CD4-positive, alpha-beta T cell treated with Interleukin-4 for 4 hours (primary cell): ENCODE results near the gene P4HA1.
"Not testable (repeated sequence)": the region's sequence is repeated elsewhere in the genome, so short reads cannot be mapped to it uniquely, and the experiment has no call there.

Experiments used
- DNase-seq: peaks from one replicate; pipeline ENCODE4 v3.0.0-alpha.2; 2020

P4HA1 gene

DNA sequence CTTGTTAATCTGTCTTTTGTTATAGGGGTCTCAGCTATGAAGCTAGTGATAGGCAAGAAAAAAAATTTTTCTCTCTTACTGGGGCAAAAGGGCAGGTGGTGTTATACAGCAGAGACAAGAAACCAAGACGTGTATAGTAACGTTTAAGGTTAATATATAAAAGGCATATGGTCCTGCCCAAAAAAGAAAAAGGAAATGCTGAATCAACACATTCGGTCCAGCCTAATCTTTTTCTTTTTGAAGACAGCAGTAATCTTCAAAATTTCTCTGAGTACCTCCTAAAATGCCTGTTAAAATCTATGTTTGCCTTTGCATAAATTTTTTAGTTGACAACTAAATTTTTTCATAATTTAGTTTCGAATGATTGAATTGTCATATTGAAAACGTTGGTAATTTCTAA lies 54.5 kb downstream of the P4HA1 start:
- no peak for DNase-seq

DNA sequence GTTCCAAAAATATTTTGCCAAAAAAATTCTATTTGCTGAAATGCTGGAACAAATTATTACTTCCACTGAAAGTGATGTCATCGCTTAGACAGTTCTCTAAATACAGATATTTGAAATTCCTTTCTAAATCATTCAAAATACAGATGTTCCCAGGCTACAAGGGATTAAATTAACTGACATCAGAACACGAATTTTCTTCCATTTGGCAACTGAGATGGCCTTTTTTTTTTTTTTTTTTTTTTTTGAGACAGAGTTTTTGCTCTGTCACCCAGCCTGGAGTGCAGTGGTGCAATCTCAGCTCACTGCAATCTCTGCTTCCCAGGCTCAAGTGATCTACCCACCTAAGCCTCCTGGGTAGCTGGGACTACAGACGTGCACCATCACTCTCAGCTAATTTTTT lies 57.0 kb downstream of the P4HA1 start:
- DNase-seq, result no peak

DNA sequence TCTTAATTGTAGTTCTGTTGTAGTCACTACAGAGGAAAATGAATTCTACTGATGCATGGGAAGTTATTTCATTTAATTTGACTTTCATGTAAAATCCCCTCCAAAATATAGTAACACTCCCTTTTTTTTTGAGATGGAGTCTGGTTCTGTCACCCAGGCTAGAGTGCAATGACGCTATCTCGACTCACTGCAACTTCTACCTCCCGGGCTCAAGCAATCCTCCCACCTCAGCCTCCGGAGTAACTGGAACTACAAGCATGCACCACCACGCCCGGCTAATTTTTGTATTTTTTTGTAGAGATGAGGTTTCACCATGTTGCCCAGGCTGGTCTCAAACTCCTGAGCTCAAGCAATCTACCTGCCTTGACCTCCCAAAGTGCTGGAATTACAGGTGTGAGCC lies 60.4 kb downstream of the P4HA1 start:
- DNase-seq, result not testable (repeated sequence)

- DNase-seq, result no peak
These were observed 64.1 kb downstream of the P4HA1 start for GRCh38 chr10:73032536-73032935.

DNA sequence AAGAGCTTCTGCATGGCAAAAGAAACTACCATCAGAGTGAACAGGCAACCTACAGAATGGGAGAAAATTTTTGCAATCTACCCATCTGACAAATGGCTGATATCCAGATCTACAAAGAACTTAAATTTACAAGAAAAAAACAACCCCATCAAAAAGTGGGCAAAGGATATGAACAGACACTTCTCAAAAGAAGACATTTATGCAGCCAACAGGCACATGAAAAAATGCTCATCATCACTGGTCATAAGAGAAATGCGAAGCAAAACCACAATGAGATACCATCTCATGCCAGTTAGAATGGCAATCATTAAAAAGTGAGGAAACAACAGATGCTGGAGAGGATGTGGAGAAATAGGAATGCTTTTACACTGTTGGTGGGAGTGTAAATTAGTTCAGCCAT lies 70.0 kb downstream of the P4HA1 start:
- DNase-seq, result not testable (repeated sequence)

- not testable (repeated sequence) for DNase-seq
These were observed 73.1 kb downstream of the P4HA1 start for GRCh38 chr10:73023455-73024070.

DNA sequence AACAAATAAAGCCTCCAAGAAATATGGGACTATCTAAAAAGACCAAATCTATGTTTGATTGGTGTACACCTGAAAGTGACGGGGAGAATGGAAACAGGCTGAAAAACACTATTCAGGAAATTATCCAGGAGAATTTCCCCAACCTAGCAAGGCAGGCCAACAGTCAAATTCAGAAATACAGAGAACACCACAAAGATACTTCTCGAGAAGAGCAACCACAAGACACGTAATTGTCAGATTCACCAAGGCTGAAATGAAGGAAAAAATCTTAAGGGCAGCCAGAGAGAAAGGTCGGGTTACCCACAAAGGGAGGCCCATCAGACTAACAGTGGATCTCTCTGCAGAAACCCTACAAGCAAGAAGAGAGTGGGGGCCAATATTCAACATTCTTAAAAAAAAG lies 73.7 kb downstream of the P4HA1 start:
- DNase-seq, result not testable (repeated sequence)

DNA sequence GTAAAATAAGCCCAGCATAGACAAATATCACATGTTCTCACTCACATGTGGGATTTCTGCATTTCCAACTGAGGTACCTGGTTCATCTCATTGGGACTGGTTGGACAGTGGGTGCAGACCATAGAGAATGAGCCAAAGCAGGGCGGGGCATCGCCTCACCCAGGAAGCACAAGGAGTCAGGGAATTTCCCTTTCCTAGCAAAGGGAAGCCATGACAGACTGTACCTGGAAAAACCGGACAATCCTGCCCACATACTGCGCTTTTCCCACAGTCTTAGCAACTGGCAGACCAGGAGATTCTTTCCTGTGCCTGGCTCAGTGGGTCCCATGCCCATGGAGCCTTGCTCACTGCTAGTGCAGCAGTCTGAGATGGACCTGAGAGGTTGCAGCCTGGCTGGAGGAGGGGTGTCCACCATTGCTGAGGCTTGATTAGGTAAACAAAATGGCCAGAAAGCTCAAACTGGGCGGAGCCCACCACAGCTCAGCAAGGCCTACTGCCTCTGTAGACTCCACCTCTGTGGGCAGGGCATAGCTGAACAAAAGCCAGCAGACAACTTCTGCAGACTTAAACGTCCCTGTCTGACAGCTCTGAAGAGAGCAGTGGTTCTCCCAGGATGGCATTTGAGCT lies 75.0 kb downstream of the P4HA1 start:
- not testable (repeated sequence) for DNase-seq

DNA sequence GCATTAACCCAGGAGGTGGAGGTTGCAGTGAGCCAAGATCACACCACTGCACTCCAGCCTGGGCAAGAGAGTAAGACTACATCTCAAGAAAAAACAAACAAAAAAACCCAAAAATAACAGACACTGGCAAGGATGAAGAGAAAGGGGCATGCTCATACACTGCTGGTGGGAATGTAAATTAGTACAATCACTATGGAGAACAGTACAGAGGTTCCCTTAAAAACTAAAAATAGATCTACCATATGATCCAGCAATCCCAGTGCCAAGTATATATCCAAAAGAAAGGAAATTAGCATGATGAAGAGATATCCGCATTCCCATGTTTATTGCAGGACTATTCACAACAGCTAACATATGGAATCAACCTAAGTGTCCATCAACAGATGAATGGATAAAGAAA lies 75.6 kb downstream of the P4HA1 start:
- DNase-seq, result no peak

- no peak for DNase-seq
These were observed 77.6 kb downstream of the P4HA1 start for GRCh38 chr10:73019100-73019499.

- DNase-seq, result no peak
These were observed 78.0 kb downstream of the P4HA1 start for GRCh38 chr10:73018632-73019031.

DNA sequence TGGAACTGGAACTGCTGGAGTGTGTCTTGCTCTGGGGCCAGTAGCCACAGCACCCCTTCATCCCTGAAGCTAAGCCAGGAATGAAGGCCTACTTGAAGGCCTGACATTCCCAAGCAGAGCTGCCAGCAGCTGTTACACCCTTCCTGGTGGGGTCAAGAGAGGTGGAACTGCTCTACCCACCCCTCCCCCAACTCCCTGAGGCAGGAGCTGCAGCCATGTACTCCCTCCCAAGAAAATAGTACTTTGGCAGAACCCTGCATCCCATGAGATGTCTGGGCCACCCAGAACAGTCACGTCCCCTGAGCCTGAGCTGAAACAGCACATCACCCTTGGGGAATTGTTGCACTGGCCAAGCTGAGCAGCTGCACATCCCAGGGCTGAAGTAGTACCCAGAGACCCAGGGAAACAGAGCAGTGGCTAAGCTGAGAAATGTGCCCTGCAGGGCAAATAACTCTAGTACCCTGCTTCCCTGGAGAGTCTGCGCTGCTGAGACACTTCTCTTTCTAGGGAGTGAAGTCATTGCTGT lies 78.6 kb downstream of the P4HA1 start:
- no peak for DNase-seq

DNA sequence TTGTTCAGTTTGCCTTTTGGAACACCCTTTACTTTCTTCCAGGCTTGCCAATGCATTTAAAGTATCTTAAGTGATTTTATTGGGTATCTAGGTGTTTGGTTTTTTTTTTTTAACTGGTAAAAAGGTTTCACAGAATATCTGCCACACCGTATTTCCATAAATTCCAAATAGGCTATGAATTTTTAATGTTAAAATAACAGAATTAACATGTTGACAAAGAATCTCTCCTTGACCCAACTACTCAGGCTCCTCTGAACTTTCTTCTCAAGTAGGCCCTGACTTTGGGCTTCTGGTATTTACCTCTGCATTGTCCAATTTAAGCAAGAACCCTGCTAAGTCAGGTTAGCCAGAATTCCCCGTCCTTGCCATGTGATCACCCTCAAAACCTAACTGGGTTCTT lies 80.9 kb downstream of the P4HA1 start:
- DNase-seq, result no peak

DNA sequence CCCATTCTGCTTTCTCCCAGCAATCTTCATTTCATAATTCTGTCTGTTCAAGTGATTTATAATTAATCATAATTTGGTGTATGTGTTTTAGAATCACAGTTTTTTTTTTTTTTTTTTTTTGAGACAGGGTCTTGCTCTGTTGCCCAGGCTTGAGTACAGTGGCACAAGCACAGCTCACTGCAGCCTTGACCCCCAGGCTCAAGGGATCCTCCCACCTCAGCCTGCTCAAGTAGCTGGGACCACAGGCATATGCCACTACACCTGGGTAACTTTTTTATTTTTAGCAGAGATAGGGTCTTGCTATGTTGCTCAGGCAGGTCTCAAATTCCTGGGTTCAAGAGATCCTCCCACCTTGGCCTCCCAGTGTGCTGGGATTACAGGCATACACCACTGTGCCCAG lies 92.8 kb downstream of the P4HA1 start:
- no peak for DNase-seq

DNA sequence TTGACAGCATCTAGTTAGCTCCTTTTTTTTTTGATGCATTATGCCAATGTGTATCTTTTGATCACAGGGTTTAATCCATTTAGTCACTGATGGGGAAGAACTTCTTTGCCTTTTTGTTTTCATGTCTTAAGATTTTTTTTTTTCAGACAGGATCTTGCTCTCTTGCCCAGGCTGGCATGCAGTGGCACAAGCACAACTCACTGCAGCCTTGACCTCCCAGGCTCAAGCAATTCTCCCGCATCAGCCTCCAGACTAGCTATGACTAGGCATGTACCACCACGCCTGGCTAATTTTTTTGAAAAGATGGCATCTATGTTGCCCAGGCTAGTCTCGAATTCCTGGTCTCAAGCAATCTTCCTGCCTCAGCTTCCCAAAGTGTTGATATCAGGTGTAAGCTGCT lies 95.7 kb downstream of the P4HA1 start:
- no peak for DNase-seq

DNA sequence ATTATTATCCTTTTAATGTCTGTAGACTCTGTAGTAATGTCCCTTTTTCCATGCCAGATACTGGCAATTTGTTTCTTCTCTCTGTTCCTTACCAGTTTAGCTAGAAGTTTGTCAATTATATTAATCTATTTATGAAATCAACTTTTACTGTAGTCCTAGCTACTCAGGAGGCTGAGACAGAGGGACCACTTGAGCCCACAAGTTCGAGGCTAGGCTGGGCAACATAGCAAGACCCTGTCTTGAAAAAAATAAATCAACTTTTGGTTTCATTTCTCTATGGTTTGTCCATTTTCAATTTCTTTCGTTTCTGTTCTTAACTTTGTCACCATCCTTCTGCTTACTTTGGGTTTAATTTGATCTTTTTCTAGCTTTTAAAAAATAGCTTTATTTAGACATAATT lies 99.6 kb downstream of the P4HA1 start:
- no peak for DNase-seq

GRCh38 chr10:72995459-72995858 lies 101.2 kb downstream of the P4HA1 start:
- DNase-seq, result not testable (repeated sequence)

DNA sequence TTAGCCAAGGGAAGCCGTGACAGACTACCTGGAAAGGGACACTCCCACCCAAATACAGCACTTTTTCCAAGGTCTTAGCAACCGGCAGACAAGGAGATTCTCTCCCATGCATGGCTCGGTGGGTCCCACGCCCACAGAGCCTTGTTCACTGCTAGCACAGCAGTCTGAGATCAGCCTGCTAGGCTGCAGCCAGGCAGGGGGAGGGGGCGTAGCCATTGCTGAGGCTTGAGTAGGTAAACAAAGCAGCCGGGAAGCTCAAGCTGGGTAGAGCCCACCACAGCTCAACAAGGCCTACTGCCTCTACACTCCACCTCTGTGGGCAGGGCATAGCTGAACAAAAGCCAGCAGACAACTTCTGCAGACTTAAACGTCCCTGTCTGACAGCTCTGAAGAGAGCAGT lies 106.9 kb downstream of the P4HA1 start:
- DNase-seq, result not testable (repeated sequence)

DNA sequence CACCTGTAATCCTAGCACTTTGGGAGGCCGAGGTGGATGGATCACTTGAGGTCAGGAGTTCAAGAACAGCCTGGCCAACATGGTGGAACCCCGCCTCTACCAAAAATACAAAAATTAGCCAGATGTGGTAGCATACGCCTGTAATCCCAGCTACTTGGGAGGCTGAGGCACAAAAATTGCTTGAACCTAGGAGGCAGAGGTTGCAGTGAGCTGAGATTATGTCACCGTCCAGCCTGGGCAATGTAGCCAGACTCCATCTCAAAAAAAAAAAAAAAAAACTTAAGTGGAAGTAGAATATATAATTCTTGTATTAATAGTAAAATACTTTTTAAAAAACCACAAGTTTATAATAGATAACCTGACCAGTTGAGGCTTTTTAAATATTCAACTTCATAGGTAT lies 112.0 kb downstream of the P4HA1 start:
- DNase-seq, result not testable (repeated sequence)

- no peak for DNase-seq
These were observed 114.7 kb downstream of the P4HA1 start for GRCh38 chr10:72981882-72982529.

DNA sequence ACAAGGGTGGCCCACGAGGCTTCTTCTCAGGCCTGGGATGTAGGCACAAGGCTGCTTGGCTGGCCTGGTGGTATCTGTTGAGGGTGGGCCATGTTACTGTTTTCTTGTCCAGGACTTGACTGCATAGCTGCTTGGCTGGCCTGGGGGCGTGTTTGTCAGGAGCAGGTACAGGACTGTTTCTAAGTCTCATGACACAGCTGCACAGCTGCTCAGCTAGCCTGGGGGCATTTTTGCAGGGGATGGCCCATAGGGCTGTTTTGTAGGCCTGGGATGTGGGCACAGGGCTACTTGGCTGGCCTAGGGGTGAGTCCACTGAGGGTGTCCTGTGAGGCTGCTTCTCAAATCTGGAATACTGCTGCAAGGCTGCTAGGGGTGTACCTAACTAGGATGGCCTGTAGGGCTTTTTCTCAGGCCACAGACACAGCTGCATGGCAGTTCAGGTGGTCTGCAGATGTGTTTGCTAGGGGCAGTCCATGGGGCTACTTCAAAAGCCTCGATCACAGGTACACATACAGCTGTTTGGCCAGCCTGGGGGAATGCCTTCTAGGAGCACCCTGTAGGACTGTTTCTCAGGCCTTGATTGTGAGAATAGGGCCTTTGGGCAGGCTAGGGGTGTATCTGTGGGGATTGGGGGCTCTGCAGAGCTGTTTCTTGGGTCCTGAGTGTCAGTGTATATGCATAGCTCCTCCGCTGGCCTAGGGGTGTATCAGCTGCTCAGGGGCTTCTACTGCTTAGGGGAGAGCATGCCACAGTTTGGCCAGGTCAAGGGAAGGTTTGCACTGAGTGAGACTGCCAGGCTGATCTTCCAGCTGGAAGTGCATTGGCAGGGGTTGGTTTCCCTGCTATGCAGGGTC lies 115.4 kb downstream of the P4HA1 start:
- DNase-seq, result no peak

- DNase-seq, result no peak
These were observed 116.3 kb downstream of the P4HA1 start for GRCh38 chr10:72980348-72980747.

DNA sequence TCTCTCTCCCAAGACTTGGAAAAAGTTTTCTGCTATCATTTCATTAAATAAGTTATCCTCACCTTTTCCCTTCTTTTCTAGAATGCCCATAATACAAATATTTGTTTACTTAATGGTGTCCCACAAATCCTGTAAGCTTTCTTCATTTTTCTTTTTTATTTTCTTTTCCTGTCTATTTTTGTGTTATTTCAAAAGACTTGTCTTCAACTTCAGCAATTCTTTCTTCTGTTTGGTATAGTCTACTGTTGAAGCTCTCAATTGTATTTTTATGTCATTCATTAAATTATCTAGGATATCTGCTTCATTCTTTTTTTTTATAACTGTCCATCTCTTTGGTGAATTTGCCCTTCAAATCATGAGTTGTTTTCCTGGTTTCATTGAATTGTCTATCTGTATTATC lies 117.0 kb downstream of the P4HA1 start:
- DNase-seq, result no peak
